Fibroblast of the aortic adventitia (primary cell): ENCODE results near the gene FOXE1. TPM values are rescaled to one million over a fixed set of nuclear protein-coding genes. Genes with fewer than 3 reads are reported as not detected.

Source experiments
- DNase-seq: peaks from one replicate; pipeline ENCODE4 v3.0.0-alpha.2; 2010; ENCODE audit warnings: low read depth
- H3K4me3 ChIP-seq: 2 replicates; pipeline ENCODE4 v1.5.1; 2011; ENCODE audit warnings: low read depth, mild to moderate bottlenecking, control low read depth, low read length, moderate library complexity
- CTCF ChIP-seq: IDR thresholded peaks from 2 replicates; pipeline ENCODE4 v1.5.1; 2011; ENCODE audit warnings: mild to moderate bottlenecking, low read length, control low read depth, inconsistent platforms; ENCODE audit not compliant: insufficient read depth
- total RNA-seq: library from RNA; depleted of rRNA; stranded (reverse); fragments of >200 nt; gene quantifications from 2 replicates; pipeline ENCODE4 v1.2.3, GENCODE V29; 2012; ENCODE audit warnings: low replicate concordance

FOXE1 gene
- total RNA-seq, 1 donor = not detected

- no peak overlapping the region for H3K4me3 ChIP-seq
- TF ChIP-seq CTCF = no peak
- no peak for DNase-seq
Observed at GRCh38 chr9:97846347-97846746, 6.7 kb upstream of the FOXE1 start.

DNA sequence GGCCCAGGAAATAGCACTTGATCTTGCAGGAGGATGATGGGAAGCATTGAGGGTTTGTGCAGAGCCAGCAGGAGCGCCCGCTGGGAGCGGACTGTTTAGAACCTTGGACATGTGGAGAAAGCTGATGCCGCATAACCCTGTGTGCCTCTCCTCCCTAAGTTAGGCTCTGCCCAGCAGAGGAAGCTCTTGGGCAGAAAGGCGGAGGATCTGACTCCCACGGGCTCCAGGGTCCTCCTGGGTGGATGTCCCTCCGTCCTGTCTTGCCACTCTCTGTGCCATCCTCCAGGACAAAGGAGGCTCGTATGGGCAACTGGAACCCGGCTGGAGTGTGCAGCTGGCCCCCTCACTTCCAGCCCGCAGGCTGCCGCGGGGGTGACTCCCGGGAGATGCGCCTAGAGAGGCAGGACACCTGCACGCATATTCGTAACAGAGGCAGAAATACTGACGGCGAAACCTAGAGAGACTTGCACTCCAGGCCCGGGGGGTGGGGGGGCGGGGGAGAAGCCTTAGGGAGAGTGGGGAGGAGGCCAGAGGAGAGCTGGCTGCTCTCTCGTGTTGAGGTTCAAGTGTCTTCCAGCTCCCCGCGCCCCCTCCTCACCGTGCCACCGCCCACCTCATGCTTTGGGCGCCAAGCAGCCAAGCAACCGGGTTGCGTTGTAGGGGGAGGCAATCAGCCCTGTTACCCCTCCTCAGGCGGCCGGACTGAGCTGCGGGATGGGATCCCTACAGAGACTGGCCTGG lies 5.4 kb upstream of the FOXE1 start:
- no peak overlapping the region for H3K4me3 ChIP-seq
- DNase-seq = no peak
- TF ChIP-seq CTCF = no peak

DNA sequence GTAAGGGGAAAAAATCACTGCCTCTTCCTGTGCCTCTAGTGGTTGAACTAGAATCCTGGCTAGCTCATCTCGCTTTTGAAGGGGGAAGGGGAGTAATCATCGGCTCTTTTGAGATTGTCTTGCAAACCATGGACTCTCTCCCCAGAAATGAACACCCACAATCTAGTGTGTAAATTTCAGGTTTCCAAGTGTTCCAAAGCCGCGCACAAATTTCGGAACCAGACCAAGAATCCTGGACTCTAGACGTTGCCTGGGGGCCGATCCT lies 4.9 kb upstream of the FOXE1 start:
- TF ChIP-seq CTCF = peak; percentile 11
- DNase-seq = no peak
- H3K4me3 ChIP-seq = no peak overlapping the region

GRCh38 chr9:97848480-97849237 lies 4.4 kb upstream of the FOXE1 start:
- DNase-seq = no peak
- H3K4me3 ChIP-seq = peak overlapping the region; percentile 25
- TF ChIP-seq CTCF = no peak

- no peak overlapping the region for H3K4me3 ChIP-seq
- DNase-seq = no peak
- TF ChIP-seq CTCF = no peak
Observed at GRCh38 chr9:97849980-97850379, 3.0 kb upstream of the FOXE1 start.

GRCh38 chr9:97850746-97851445 lies 2.1 kb upstream of the FOXE1 start:
- no peak for TF ChIP-seq CTCF
- DNase-seq = no peak
- H3K4me3 ChIP-seq = no peak overlapping the region
